ENCODE results near the gene OR10H2.
"Not testable (repeated sequence)": the region's sequence is repeated elsewhere in the genome, so short reads cannot be mapped to it uniquely, and the experiment has no call there.

Gene OR10H2

GRCh38 chr19:15774159-15774558 lies 46.3 kb downstream of the OR10H2 start:
- not testable (repeated sequence) for DNase-seq

GRCh38 chr19:15775249-15775648 lies 47.4 kb downstream of the OR10H2 start:
- DNase-seq = no peak

DNA sequence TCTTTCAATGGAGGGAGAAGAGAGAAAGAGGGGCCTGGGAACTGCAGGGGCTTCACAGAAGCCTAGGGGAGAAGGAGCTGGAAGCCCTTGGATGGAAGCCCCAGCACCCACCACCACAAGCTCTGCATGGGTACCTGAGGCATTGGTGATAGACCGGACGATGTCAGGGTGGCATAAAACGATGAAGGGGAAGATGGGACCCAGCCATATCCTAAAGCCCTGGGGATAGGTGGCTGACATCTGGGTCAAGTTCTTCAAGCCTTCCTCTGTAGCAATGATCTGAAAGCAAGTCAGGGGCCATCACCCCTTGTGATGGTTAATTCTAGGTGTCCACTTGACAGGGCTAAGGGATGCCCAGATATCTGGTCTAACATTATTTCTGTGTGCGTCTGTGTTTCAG lies 48.4 kb downstream of the OR10H2 start:
- DNase-seq = no peak

DNA sequence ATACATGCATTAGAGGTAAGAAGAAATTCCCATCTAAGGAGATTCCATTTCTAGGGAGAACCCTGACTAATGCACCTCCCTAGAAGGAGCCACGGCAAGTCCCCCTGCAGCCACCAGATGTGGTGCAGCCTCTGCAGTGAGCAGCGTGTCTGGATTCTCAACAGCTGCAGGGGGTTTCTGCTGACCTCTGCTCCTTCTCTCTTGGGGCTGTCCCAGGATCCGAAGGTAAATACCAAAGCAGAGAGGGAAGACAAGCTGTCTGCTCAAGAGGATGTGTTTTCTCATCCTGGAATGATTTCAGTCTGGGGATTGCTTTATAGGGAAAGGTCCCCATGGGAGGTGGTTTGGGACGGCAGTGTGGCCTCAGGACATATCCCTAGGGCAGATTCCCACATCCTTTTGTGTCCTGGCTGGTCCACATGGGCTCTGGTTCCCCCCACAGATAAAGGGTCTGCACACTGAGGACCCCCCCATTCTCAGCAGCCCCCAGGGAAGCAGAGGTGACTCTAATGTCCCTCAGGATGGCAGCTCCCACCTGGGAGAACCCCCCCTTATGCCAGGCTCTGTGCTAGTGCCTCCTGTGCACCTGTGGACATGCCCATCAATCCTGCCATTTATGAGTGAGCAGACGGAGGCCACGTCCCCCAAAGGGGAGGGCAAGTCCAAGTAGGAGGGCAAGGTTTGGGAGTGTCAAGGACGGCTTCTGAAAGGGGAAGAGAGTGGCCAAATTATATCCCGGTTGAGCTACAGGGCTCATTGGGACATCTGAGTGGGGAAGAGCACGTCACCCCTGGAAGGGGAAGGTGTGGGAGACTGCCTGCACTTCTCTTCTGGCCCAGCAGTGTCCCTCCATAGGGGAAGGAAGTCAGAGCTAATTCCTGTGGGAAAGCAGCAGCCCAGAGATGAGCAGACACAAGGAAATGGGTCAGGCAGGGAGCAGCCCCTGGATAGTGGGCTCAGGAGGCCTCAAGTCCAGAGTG lies 49.5 kb downstream of the OR10H2 start:
- DNase-seq = no peak
